NT2/D1 (cell line): ENCODE measurements around the gene CAPN13.

Experiments used
- YY1 ChIP-seq: IDR thresholded peaks from 2 replicates; pipeline ENCODE4 v1.6.1; 2011; ENCODE audit not compliant: insufficient read length, insufficient read depth
- ZNF274 ChIP-seq: IDR thresholded peaks from 2 replicates; pipeline ENCODE4 v1.6.1; 2011; ENCODE audit warnings: mild to moderate bottlenecking, low read depth, low read length

DNA sequence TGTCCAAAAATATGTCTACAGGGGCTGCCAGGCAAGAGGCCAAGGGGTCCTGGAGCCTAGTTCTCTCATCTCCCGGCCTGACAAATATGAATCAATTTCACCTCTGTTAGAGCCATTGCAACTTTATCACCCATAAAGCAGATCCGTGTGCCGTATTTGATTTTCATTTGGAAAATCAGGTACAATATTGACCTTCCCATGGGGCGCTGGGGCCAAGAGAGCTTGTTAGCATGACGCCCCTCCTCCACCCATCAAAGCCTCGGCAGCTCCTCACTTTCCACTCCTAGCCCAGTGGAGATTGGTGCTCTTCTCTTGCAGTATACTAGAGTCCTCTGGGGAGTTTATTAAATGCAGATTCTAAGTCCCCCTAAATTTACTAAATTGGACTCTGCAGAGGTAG lies 96.8 kb downstream of the CAPN13 start:
- TF ChIP-seq YY1 = no peak
- TF ChIP-seq ZNF274 = no peak
